HepG2 (cell line): ENCODE results near the gene LRRC73. TPM values are rescaled to one million over a fixed set of nuclear protein-coding genes. Genes with fewer than 3 reads are reported as not detected.
A peak's percentile ranks its signal among the peaks of the same experiment; 100 is the strongest.

Source experiments
- ELF1 ChIP-seq: sonication (generic); formaldehyde crosslinking; IDR thresholded peaks from 2 replicates; pipeline ENCODE4 v1.4.0; 2020; ENCODE audit warnings: missing genetic modification reagents
- HCFC1 ChIP-seq: fragments of 150-350 bp; IDR thresholded peaks from 2 replicates; pipeline ENCODE4 v1.6.1; 2014; ENCODE audit warnings: low read depth, low read length
- IRF2 ChIP-seq: IDR thresholded peaks from 2 replicates; pipeline ENCODE4 v1.6.1; 2018; ENCODE audit warnings: missing genetic modification reagents, missing compliant biosample characterization
- MED13 ChIP-seq: sonication (generic); formaldehyde crosslinking; IDR thresholded peaks from 2 replicates; pipeline ENCODE4 v1.5.0; 2020; ENCODE audit warnings: missing genetic modification reagents
- MEIS2 ChIP-seq: sonication (generic); formaldehyde crosslinking; IDR thresholded peaks from 2 replicates; pipeline ENCODE4 v1.9.0; 2021; ENCODE audit warnings: mild to moderate bottlenecking, missing genetic modification reagents
- MTA1 ChIP-seq: sonication (generic); formaldehyde crosslinking; IDR thresholded peaks from 2 replicates; pipeline ENCODE4 v1.4.0; 2020; ENCODE audit warnings: missing genetic modification reagents, mild to moderate bottlenecking, borderline replicate concordance
- NBN ChIP-seq: fragments of 450-650 bp; conservative IDR thresholded peaks from 2 replicates; pipeline ENCODE4 v1.6.1; 2017
- NCOA5 ChIP-seq: sonication (generic); formaldehyde crosslinking; IDR thresholded peaks from 2 replicates; pipeline ENCODE4 v1.4.0; 2020; ENCODE audit warnings: missing genetic modification reagents
- ZC3H4 ChIP-seq: sonication (generic); formaldehyde crosslinking; IDR thresholded peaks from 2 replicates; pipeline ENCODE4 v1.4.0; 2020; ENCODE audit warnings: missing genetic modification reagents, borderline replicate concordance
- ZFYVE20 ChIP-seq: sonication (generic); formaldehyde crosslinking; IDR thresholded peaks from 2 replicates; pipeline ENCODE4 v1.8.0; 2023; ENCODE audit warnings: low read depth, mild to moderate bottlenecking, moderate library complexity, missing genetic modification reagents, borderline replicate concordance
- ZKSCAN1 ChIP-seq: fragments of 150-350 bp; IDR thresholded peaks from 2 replicates; pipeline ENCODE4 v1.6.1; 2014; ENCODE audit warnings: low read length
- ZNF136 ChIP-seq: sonication (generic); formaldehyde crosslinking; IDR thresholded peaks from 2 replicates; pipeline ENCODE4 v1.8.1; 2022; ENCODE audit warnings: low read depth, mild to moderate bottlenecking, moderate library complexity, missing genetic modification reagents
- ZNF251 ChIP-seq: sonication (generic); formaldehyde crosslinking; IDR thresholded peaks from 2 replicates; pipeline ENCODE4 v1.9.0; 2021; ENCODE audit warnings: mild to moderate bottlenecking, missing genetic modification reagents
- ZNF350 ChIP-seq: sonication (generic); formaldehyde crosslinking; IDR thresholded peaks from 2 replicates; pipeline ENCODE4 v1.4.0; 2020; ENCODE audit warnings: mild to moderate bottlenecking, low read depth, missing genetic modification reagents, borderline replicate concordance
- ZNF569 ChIP-seq: sonication (generic); formaldehyde crosslinking; IDR thresholded peaks from 2 replicates; pipeline ENCODE4 v1.5.0; 2020; ENCODE audit warnings: mild to moderate bottlenecking, missing genetic modification reagents, moderate library complexity, borderline replicate concordance
- ZNF766 ChIP-seq: sonication (generic); formaldehyde crosslinking; IDR thresholded peaks from 2 replicates; pipeline ENCODE4 v1.5.0; 2020; ENCODE audit warnings: missing genetic modification reagents, borderline replicate concordance
- ZSCAN12 ChIP-seq: sonication (generic); formaldehyde crosslinking; IDR thresholded peaks from 2 replicates; pipeline ENCODE4 v1.9.0; 2021; ENCODE audit warnings: mild to moderate bottlenecking, missing genetic modification reagents
- polyA plus RNA-seq, 8 experiments: library from polyadenylated mRNA; depleted of rRNA in 3 of 8; stranded (reverse) in 7 of 8; unstranded in 1 of 8; fragments of >200 nt; fragmentation: Illumina TruSeq in 4 of 8; extraction: Trizol in 4 of 8; gene quantifications; 2 replicates each; pipeline versions ENCODE4 v1.2.1 to v1.2.3, GENCODE V29; 2011 to 2016; ENCODE audit warnings: low read depth in 4 of 8, missing spikeins in 1 of 8, mixed read lengths in 1 of 8; ENCODE audit not compliant: insufficient read depth in 1 of 8
- total RNA-seq, 5 experiments: library from RNA; depleted of rRNA; stranded (reverse); fragments of >200 nt; fragmentation: Illumina TruSeq; extraction: Trizol; gene quantifications; 2 replicates each; pipeline ENCODE4 v1.2.3, GENCODE V29; 2016; ENCODE audit warnings: low read depth in 1 of 5
- TF ChIP-seq, protein P1 (sequence below): sonication (generic); formaldehyde crosslinking; IDR thresholded peaks from 2 replicates; pipeline ENCODE4 v1.5.0; 2020; ENCODE audit warnings: missing genetic modification reagents
- TF ChIP-seq, protein P2 (sequence below), 2 experiments: sonication (generic) in 1 of 2; formaldehyde crosslinking in 1 of 2; IDR thresholded peaks; 2 replicates each; pipeline versions ENCODE4 v1.5.1 to v1.6.1; 2011 to 2020; ENCODE audit warnings: borderline replicate concordance in 1 of 2, low read depth in 1 of 2, low read length in 1 of 2, mild to moderate bottlenecking in 1 of 2, missing genetic modification reagents in 1 of 2, moderate library complexity in 1 of 2
- TF ChIP-seq, protein P3 (sequence below): sonication (generic); formaldehyde crosslinking; IDR thresholded peaks from 2 replicates; pipeline ENCODE4 v1.9.0; 2021; ENCODE audit warnings: missing genetic modification reagents, borderline replicate concordance
- TF ChIP-seq, protein P4 (sequence below): sonication (generic); formaldehyde crosslinking; IDR thresholded peaks from 2 replicates; pipeline ENCODE4 v1.4.0; 2020; ENCODE audit warnings: low read depth, mild to moderate bottlenecking, missing genetic modification reagents
- TF ChIP-seq, protein P5 (sequence below), 2 experiments: sonication (generic) in 1 of 2; formaldehyde crosslinking in 1 of 2; IDR thresholded peaks; 2 replicates each; pipeline versions ENCODE4 v1.4.0 to v1.6.1; 2018 to 2020; ENCODE audit warnings: missing genetic modification reagents in 2 of 2, borderline replicate concordance in 1 of 2, low read depth in 1 of 2, mild to moderate bottlenecking in 1 of 2, missing biosample characterization in 1 of 2

LRRC73 gene
- total and polyA plus RNA-seq, 2 of the 13 experiments (the other 11 are each of a cell fraction or from before 2014, with no cell fraction given) = 0.11 to 0.12 TPM

DNA sequence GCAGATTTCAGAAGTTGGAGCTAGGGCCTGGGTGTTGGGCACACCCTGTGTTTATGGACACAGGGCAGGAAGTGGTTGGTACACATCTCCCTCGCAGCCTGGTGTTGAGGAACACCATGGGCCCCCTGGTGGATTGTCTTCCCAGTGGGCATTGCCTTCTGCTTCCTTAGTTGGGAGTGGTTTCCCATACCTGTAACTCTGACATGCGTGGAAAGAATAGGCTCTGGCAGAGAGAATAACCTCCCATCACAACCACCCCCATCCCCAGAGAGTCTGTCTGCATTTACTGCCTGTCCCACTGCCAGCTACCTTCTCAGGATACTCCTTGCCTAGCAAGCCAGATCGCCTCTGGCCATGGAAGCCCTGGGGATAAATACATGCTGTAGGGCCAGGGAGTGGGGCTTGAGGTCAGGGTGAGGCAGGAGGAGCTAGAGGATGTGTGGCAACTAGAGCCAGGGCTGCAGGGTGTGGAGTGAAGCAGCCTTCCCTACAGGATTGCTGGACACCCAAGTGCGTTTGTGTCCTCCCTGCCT is 14.7 kb downstream of the LRRC73 start (continued):
- TF ChIP-seq ELF1 (CRISPR knock-in tag) (0 out of 2 replicates have a peak, but pooled peaks have one; percentile 25), ZC3H4 (no peak), IRF2 (CRISPR knock-in tag) (0 out of 2 replicates have a peak, but pooled peaks have one; percentile 17), ZKSCAN1 (no peak), NCOA5 (CRISPR knock-in tag) (no peak), MED13 (CRISPR knock-in tag) (no peak), ZNF569 (CRISPR knock-in tag) (no peak), MTA1 (no peak; the same call in 1 of the 2 replicates), ZSCAN12 (CRISPR knock-in tag) (no peak), NBN (no peak), HCFC1 (no peak), ZNF136 (CRISPR knock-in tag) (no peak), ZFYVE20 (CRISPR knock-in tag) (no peak), ZNF350 (CRISPR knock-in tag) (peak; percentile 8; the same call in 1 of the 2 replicates), ZNF766 (CRISPR knock-in tag) (no peak), MEIS2 (CRISPR knock-in tag) (no peak), ZNF251 (CRISPR knock-in tag) (no peak)
- TF ChIP-seq, protein P1, sequence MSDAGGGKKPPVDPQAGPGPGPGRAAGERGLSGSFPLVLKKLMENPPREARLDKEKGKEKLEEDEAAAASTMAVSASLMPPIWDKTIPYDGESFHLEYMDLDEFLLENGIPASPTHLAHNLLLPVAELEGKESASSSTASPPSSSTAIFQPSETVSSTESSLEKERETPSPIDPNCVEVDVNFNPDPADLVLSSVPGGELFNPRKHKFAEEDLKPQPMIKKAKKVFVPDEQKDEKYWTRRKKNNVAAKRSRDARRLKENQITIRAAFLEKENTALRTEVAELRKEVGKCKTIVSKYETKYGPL (CRISPR knock-in tag) = no peak
- TF ChIP-seq, protein P2, sequence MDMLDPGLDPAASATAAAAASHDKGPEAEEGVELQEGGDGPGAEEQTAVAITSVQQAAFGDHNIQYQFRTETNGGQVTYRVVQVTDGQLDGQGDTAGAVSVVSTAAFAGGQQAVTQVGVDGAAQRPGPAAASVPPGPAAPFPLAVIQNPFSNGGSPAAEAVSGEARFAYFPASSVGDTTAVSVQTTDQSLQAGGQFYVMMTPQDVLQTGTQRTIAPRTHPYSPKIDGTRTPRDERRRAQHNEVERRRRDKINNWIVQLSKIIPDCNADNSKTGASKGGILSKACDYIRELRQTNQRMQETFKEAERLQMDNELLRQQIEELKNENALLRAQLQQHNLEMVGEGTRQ (IDR thresholded peaks at IDR 0.05; ENCODE audit: low read depth, low read length) = no peak
- TF ChIP-seq, protein P2 (CRISPR knock-in tag; IDR thresholded peaks at IDR 0.05; ENCODE audit: borderline replicate concordance) = no peak
- TF ChIP-seq, protein P3, sequence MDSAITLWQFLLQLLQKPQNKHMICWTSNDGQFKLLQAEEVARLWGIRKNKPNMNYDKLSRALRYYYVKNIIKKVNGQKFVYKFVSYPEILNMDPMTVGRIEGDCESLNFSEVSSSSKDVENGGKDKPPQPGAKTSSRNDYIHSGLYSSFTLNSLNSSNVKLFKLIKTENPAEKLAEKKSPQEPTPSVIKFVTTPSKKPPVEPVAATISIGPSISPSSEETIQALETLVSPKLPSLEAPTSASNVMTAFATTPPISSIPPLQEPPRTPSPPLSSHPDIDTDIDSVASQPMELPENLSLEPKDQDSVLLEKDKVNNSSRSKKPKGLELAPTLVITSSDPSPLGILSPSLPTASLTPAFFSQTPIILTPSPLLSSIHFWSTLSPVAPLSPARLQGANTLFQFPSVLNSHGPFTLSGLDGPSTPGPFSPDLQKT = 0 out of 2 replicates have a peak, but pooled peaks have one; percentile 35
- TF ChIP-seq, protein P4, sequence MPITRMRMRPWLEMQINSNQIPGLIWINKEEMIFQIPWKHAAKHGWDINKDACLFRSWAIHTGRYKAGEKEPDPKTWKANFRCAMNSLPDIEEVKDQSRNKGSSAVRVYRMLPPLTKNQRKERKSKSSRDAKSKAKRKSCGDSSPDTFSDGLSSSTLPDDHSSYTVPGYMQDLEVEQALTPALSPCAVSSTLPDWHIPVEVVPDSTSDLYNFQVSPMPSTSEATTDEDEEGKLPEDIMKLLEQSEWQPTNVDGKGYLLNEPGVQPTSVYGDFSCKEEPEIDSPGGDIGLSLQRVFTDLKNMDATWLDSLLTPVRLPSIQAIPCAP = no peak
- TF ChIP-seq, protein P5, sequence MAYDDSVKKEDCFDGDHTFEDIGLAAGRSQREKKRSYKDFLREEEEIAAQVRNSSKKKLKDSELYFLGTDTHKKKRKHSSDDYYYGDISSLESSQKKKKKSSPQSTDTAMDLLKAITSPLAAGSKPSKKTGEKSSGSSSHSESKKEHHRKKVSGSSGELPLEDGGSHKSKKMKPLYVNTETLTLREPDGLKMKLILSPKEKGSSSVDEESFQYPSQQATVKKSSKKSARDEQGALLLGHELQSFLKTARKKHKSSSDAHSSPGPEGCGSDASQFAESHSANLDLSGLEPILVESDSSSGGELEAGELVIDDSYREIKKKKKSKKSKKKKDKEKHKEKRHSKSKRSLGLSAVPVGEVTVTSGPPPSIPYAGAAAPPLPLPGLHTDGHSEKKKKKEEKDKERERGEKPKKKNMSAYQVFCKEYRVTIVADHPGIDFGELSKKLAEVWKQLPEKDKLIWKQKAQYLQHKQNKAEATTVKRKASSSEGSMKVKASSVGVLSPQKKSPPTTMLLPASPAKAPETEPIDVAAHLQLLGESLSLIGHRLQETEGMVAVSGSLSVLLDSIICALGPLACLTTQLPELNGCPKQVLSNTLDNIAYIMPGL (CRISPR knock-in tag; IDR thresholded peaks at IDR 0.05; ENCODE audit: borderline replicate concordance in 1 of 2, low read depth in 1 of 2) = 0 out of 4 replicates have a peak, but pooled peaks of 1 of the 2 experiments have one; percentile 14
